HepG2 (cell line): Measurements from ENCODE around the gene C6orf62. TPM values are rescaled to one million over a fixed set of nuclear protein-coding genes. Genes with fewer than 3 reads are reported as not detected.

Experiments
- GABPB1 ChIP-seq: IDR thresholded peaks from 2 replicates; pipeline ENCODE4 v1.6.1; 2016; ENCODE audit warnings: mild to moderate bottlenecking, missing genetic modification reagents, moderate library complexity, missing compliant biosample characterization
- HDAC1 ChIP-seq: sonication (generic); formaldehyde crosslinking; IDR thresholded peaks from 2 replicates; pipeline ENCODE4 v1.5.1; 2020; ENCODE audit warnings: mild to moderate bottlenecking, missing genetic modification reagents
- PATZ1 ChIP-seq: sonication (generic); formaldehyde crosslinking; IDR thresholded peaks from 2 replicates; pipeline ENCODE4 v1.4.0; 2020; ENCODE audit warnings: missing genetic modification reagents
- PAX8 ChIP-seq: sonication (generic); formaldehyde crosslinking; IDR thresholded peaks from 2 replicates; pipeline ENCODE4 v1.8.0; 2022; ENCODE audit warnings: mild to moderate bottlenecking, missing genetic modification reagents, borderline replicate concordance
- PLSCR1 ChIP-seq: sonication (generic); formaldehyde crosslinking; IDR thresholded peaks from 2 replicates; pipeline ENCODE4 v1.5.0; 2020; ENCODE audit warnings: missing genetic modification reagents, mild to moderate bottlenecking, borderline replicate concordance
- PRPF4 ChIP-seq: fragments of 200-400 bp; formaldehyde crosslinking; IDR thresholded peaks from 2 replicates; pipeline ENCODE4 v1.6.1; 2016; ENCODE audit warnings: low read length, low read depth; ENCODE audit not compliant: poor library complexity, severe bottlenecking
- SP1 ChIP-seq, 2 experiments: fragments of 450-650 bp in 1 of 2; sonication (generic) in 1 of 2; formaldehyde crosslinking in 1 of 2; IDR thresholded peaks; 2 replicates each; pipeline versions ENCODE4 v1.4.0 to v1.6.1; 2016 to 2020; ENCODE audit warnings: missing genetic modification reagents in 1 of 2
- YEATS4 ChIP-seq: sonication (generic); formaldehyde crosslinking; IDR thresholded peaks from 2 replicates; pipeline ENCODE4 v1.4.0; 2020; ENCODE audit warnings: missing genetic modification reagents, borderline replicate concordance
- ZNF512B ChIP-seq: sonication (generic); formaldehyde crosslinking; IDR thresholded peaks from 2 replicates; pipeline ENCODE4 v1.5.1; 2020; ENCODE audit warnings: missing genetic modification reagents, mild to moderate bottlenecking, borderline replicate concordance
- ZNF557 ChIP-seq: sonication (generic); formaldehyde crosslinking; IDR thresholded peaks from 2 replicates; pipeline ENCODE4 v1.4.0; 2020; ENCODE audit warnings: missing genetic modification reagents
- ZNF572 ChIP-seq: sonication (generic); formaldehyde crosslinking; IDR thresholded peaks from 2 replicates; pipeline ENCODE4 v1.5.1; 2020; ENCODE audit warnings: mild to moderate bottlenecking, missing genetic modification reagents
- ZNF724P ChIP-seq: sonication (generic); formaldehyde crosslinking; IDR thresholded peaks from 2 replicates; pipeline ENCODE4 v1.8.0; 2022; ENCODE audit warnings: missing genetic modification reagents, borderline replicate concordance
- ZNF773 ChIP-seq: sonication (generic); formaldehyde crosslinking; IDR thresholded peaks from 2 replicates; pipeline ENCODE4 v1.4.0; 2020; ENCODE audit warnings: missing genetic modification reagents, borderline replicate concordance
- ZNF792 ChIP-seq: IDR thresholded peaks from 2 replicates; pipeline ENCODE4 v1.6.1; 2016
- polyA plus RNA-seq, 8 experiments: library from polyadenylated mRNA; depleted of rRNA in 3 of 8; stranded (reverse) in 7 of 8; unstranded in 1 of 8; fragments of >200 nt; fragmentation: Illumina TruSeq in 4 of 8; extraction: Trizol in 4 of 8; gene quantifications; 2 replicates each; pipeline versions ENCODE4 v1.2.1 to v1.2.3, GENCODE V29; 2011 to 2016; ENCODE audit warnings: low read depth in 4 of 8, missing spikeins in 1 of 8, mixed read lengths in 1 of 8; ENCODE audit not compliant: insufficient read depth in 1 of 8
- total RNA-seq, 5 experiments: library from RNA; depleted of rRNA; stranded (reverse); fragments of >200 nt; fragmentation: Illumina TruSeq; extraction: Trizol; gene quantifications; 2 replicates each; pipeline ENCODE4 v1.2.3, GENCODE V29; 2016; ENCODE audit warnings: low read depth in 1 of 5
- TF ChIP-seq, protein P1 (sequence below): sonication (generic); formaldehyde crosslinking; IDR thresholded peaks from 2 replicates; pipeline ENCODE4 v1.4.0; 2020; ENCODE audit warnings: missing genetic modification reagents
- TF ChIP-seq, protein P2 (sequence below): sonication (generic); formaldehyde crosslinking; IDR thresholded peaks from 2 replicates; pipeline ENCODE4 v1.4.0; 2020; ENCODE audit warnings: missing genetic modification reagents

Gene C6orf62
- total and polyA plus RNA-seq, 2 of the 13 experiments (the other 11 are each of a cell fraction or from before 2014, with no cell fraction given) = 54.8 to 90.4 TPM

DNA sequence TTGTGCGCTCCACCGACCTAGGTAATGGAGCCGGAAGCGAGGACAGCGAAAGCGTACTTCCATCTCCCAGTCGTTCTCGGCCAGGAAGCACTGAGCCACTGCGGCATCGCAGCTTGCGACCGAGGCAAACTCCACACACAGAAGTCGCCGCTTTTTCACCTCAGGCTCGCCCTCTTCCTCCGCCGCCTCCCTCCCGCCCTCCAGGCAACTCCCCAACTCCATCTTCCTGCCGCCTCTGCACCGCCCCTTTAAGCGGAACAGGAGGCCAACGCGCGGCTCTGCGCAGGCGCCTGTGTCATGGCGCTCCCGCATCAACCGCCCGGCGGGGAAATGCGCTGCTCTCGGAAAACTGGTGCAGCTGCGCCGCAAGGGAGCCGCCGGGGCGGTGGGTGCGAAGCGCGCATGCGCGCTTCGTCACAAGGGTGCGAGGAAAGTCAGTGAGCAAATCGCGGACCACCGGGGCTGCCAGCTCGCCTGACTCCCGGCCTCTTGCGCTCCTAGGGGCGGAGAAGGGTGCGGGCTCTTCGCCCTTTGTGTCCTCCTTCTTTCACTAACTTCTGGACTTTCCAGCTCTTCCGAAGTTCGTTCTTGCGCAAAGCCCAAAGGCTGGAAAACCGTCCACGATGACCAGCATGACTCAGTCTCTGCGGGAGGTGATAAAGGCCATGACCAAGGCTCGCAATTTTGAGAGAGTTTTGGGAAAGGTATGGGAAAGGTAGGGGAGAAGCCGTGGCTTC lies 52.1 kb downstream of the C6orf62 start, which contains the start of the genes ACOT13 and TDP2 (continued):
- TF ChIP-seq ZNF792 (CRISPR knock-in tag) = peak; percentile 85; the same call in 1 of the 2 replicates
- TF ChIP-seq PRPF4 = no peak
- TF ChIP-seq ZNF773 (CRISPR knock-in tag) = 0 out of 2 replicates have a peak, but pooled peaks have one; percentile 13
- no peak for TF ChIP-seq SP1 (IDR thresholded peaks at IDR 0.05)
- peak; percentile 88 for TF ChIP-seq SP1 (CRISPR knock-in tag; IDR thresholded peaks at IDR 0.05)
- no peak for TF ChIP-seq PAX8 (CRISPR knock-in tag)
- TF ChIP-seq ZNF512B (CRISPR knock-in tag) = no peak; the same call in 1 of the 2 replicates
- peak; percentile 87; the same call in 1 of the 2 replicates for TF ChIP-seq ZNF724P (CRISPR knock-in tag)
- no peak for TF ChIP-seq PLSCR1 (CRISPR knock-in tag)
- TF ChIP-seq YEATS4 (CRISPR knock-in tag) = peak; percentile 89
- TF ChIP-seq, protein P1, sequence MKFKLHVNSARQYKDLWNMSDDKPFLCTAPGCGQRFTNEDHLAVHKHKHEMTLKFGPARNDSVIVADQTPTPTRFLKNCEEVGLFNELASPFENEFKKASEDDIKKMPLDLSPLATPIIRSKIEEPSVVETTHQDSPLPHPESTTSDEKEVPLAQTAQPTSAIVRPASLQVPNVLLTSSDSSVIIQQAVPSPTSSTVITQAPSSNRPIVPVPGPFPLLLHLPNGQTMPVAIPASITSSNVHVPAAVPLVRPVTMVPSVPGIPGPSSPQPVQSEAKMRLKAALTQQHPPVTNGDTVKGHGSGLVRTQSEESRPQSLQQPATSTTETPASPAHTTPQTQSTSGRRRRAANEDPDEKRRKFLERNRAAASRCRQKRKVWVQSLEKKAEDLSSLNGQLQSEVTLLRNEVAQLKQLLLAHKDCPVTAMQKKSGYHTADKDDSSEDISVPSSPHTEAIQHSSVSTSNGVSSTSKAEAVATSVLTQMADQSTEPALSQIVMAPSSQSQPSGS (CRISPR knock-in tag) = peak; percentile 91
- peak; percentile 88; the same call in 1 of the 2 replicates for TF ChIP-seq ZNF557 (CRISPR knock-in tag)
- peak; percentile 94 for TF ChIP-seq HDAC1 (CRISPR knock-in tag)
- TF ChIP-seq GABPB1 = peak; percentile 97
- peak; percentile 74 for TF ChIP-seq PATZ1 (CRISPR knock-in tag)
- TF ChIP-seq ZNF572 (CRISPR knock-in tag) = 0 out of 2 replicates have a peak, but pooled peaks have one; percentile 7
- TF ChIP-seq, protein P2, sequence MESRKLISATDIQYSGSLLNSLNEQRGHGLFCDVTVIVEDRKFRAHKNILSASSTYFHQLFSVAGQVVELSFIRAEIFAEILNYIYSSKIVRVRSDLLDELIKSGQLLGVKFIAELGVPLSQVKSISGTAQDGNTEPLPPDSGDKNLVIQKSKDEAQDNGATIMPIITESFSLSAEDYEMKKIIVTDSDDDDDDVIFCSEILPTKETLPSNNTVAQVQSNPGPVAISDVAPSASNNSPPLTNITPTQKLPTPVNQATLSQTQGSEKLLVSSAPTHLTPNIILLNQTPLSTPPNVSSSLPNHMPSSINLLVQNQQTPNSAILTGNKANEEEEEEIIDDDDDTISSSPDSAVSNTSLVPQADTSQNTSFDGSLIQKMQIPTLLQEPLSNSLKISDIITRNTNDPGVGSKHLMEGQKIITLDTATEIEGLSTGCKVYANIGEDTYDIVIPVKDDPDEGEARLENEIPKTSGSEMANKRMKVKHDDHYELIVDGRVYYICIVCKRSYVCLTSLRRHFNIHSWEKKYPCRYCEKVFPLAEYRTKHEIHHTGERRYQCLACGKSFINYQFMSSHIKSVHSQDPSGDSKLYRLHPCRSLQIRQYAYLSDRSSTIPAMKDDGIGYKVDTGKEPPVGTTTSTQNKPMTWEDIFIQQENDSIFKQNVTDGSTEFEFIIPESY (CRISPR knock-in tag) = no peak; the same call in 1 of the 2 replicates
